NCI-H2171 (cell line): ENCODE data around the gene HSD17B3.
"Not testable (repeated sequence)": the region's sequence is repeated elsewhere in the genome, so short reads cannot be mapped to it uniquely, and the experiment has no call there.

ENCODE experiments used
- DNase-seq: peaks from one replicate; lab custom pipeline; 2025; lab: John Stamatoyannopoulos, UW

HSD17B3 gene

DNA sequence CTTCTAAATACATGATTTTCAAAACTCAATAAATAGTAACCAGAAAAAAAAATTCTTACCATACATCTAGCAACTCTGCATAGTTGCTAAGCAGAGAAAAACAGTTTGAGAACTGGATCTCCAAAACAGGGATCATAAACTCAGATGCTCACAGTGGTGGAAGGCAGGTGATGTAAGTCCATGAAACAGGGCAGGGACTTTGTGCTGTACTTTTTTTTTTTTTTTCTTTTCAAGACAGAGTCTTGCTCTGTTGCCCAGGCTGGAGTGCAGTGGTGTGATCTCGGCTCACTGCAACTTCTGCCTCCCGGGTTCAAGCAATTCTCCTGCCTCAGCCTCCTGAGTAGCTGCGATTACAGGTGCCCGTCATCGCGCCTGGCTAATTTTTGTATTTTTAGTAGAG, 5.0 kb upstream of the HSD17B3 start:
- not testable (repeated sequence) for DNase-seq

DNA sequence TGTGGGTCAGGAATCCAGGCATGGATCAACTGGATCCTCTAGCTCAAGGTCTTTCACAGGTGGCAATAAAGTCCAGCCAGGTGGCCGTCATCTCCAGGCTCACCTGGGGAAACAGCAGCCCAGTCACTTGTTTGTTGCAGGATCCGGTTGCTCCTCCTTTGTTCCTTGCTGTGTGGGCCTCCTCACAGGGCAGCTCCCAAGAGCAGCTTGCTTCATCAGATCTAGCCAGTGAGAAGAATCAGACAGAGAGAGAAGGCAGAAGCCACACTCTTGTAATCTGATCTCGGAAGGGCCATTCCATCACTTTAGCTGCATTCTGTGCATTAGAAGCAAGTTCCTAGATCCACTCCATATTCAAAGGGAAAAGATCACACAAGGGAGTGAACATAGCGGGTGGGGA, 3.2 kb upstream of the HSD17B3 start:
- no peak for DNase-seq

DNA sequence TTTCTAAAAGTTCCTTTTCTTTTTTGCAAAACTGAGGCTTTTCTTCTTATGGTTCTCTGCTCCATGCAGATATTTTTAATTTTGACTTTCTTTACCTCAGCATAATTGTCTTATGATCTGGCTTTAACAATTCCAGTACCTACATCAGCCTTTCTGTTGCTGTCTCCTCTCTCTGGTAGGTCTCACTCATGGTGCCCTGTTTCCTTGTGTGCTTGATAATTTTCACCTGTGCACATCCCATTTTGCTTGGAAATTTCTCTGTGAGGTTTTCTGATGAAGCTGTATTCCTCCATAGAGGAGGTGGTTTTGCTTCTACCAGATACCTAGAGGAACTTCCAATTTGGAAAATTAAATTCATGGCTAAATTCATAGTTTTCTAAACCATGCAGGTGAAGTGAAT, 2.3 kb upstream of the HSD17B3 start:
- no peak for DNase-seq

DNA sequence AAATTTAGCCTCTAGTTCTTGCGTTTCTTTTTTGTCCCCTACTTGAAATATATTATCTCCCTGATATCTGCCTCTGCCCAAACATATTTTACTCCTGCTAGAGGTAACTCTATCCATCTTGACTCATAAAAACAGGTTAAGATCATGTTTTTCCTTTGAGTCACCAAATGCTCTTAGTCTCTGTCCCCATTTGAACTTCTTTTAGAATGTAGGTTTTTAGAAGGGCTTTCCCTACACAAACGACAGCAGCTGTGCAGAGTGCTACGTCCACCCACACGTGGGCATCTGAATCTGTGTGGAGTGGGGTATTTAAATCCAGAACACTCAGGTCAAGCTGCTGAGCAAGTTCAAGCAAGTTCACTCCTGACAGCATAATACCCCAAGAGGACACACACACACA, 2.2 kb downstream of the HSD17B3 start:
- no peak for DNase-seq

DNA sequence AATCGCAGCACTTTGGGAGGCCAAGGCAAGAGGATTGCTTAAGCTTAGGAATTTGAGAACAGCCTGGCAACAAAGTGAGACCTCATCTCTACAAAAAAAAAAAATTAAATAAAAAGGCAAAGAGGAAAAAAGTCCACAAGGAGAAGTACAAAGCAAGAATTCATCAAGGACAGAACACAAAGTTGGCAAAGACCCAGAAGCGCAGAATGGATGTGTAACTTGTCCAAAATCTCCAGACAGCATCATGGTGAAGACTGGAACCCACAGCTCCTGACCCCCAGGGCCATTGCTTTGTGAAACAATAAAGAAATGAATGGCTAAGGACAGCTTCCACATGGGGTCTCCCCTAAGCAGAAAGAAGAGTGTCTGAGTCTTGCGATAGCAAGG, 7.8 kb downstream of the HSD17B3 start:
- no peak for DNase-seq

DNA sequence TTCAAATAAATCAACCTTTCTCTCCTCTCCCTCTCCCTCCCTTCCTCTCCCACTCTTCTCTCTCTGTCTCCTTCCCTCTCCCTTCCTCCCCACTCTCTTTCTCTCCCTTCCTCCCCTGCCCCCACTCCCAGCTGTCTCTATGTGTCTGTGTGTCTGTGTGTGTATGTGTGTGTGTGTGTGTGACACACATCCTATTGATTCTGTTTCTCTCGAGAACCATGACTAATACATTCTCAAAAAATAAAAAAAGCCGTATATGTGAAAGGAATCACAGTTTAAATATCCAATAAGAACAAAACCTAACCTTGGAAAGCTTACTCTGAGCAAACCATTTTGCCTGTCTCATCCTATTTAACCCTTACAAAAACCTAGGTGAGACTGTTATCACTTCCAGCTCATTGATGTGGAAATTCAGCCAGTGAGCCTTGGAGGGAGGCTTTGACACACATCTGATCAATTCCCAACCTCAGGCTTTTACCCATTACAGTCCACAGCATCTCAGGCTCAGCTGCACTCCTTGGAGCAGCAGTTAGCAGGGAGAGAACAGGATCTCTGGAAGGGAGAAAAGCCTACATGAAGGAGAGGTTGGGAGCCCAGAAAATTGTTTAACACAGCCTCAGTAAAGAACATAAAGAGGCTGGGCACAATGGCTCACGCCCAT, 8.3 kb downstream of the HSD17B3 start:
- no peak for DNase-seq

DNA sequence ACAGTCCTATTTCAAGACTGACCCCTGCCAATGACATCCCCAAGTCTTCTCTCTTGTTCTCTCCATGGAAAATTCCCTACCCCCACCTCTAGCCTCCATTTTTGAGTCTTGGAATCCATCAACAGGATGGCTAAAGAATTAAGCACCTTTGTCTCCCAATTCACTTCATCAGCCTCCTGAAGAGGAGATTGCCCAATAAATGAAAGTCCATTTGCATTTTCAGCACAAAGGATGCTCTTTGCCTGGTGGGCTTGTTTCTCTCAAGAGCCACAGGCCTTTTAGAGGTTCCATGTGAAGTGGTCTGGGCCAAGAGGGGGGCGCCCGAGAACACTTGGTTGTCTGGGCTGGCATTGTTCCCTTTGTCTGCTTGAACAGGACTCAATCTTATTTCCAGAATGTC, 12.6 kb downstream of the HSD17B3 start:
- no peak for DNase-seq

DNA sequence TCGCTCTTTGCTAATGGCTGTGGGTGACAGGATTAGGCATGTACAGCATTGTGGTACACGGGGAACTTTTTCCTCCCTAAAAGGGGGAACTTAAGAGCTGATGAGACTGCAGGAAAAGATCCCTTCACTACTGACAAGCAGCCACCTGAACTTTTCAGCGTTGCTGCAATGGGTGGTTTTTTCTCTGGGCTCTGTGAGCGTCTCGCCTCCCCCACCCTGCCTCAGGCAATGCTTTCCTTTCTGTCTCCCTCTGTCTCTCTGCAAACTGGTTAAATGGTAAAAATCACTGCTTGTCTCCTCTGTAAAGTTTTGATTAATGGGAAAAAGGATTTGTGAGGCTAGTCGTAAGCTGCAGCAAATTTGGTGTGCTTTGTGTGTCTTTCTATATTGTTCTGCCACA, 20.3 kb downstream of the HSD17B3 start:
- no peak for DNase-seq

DNA sequence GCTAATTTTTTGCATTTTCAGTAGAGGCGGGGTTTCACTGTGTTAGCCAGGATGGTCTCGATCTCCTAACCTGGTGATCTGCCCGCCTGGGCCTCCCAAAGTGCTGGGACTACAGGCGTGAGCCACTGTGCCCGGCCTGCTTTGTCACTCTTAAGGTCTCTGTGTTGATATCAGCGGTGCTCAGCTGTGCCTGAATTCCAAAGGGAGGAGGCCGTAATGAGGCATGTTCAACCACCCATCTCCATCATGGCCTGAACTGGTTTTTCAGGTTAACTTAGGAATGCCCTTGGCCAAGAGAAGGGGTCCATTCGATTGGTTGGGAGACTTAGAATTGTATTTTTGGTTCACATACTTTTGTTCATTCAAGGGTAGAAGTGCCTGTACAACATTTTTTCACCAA, 22.0 kb downstream of the HSD17B3 start:
- DNase-seq = no peak

DNA sequence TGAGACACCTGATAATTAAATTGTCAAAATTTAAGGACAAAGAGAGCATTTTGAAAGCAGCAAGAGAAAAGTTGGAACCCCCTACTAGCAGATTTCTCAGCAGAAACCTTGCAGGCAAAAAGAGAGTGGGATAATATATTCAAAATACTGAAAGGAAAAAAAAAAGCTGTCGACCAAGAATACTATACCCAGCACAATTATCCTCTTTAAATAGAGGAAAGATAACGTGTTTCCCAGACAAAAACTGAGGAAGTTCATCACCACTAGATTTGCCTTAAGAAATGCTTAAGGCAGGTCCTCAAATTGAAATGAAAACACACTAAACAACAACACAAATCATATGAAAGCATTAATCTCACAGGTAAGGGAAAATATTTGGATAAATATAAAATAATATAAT, 27.0 kb downstream of the HSD17B3 start:
- DNase-seq = no peak

DNA sequence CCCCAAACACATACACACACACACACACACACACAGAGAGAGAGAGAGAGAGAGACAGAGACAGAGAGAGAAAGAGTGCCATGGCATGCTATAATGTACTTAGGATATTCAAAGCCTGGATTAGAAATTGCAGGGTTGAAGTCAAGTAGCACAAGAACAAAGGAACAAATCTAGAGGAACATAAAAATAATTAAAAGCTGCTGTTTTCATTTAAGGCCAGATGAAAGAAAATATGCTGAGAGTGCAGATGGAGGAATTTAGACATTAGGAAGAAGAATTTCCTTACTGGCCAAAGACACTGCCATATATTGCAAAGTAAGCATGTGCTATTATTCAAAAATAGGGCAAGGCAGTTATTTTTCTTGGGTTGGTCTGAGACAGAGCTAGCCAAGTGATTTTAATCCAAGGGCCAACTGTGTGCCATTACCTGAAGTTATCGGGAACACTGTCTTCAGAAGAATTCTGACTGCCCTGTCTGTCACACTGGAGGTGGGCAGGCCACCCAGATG, 31.7 kb downstream of the HSD17B3 start:
- DNase-seq = no peak

DNA sequence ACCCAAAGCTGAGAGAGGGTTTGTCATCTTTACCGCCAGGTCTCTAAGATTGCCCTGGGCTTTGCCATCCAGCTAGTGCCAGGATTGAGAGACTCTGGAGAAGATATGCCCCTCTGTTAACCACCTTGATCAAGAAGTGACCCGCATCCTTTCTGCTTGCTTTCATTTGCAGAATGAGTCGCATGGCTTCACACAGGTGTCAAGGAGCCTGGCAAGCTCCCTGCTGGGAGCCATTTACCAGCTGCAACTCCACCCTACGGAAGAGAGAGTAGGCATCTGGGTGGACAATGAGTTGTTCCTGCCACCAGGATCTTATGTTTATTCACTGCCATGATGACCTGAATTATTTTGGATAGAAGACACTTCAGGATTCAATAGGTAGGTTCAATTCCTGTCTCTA, 43.0 kb downstream of the HSD17B3 start:
- DNase-seq = no peak

DNA sequence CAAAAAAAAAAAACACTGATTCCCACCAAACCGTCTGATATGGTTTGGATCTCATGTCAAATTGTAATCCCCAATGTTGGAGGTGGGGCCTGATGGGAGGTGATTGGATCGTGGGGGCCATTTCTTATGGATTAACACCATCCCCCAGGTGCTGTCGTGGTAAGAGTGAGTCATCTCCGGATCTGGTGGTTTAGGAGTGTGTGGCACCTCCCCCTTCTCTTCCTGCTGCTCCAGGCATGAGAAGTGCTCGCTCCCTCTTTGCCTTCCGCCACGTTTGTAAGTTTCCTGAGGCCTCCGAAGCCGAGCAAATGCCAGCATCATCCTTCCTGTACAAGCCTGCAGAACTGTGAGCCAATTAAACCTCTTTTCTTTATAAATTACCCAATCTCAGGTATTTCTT, 45.2 kb downstream of the HSD17B3 start:
- DNase-seq = no peak

DNA sequence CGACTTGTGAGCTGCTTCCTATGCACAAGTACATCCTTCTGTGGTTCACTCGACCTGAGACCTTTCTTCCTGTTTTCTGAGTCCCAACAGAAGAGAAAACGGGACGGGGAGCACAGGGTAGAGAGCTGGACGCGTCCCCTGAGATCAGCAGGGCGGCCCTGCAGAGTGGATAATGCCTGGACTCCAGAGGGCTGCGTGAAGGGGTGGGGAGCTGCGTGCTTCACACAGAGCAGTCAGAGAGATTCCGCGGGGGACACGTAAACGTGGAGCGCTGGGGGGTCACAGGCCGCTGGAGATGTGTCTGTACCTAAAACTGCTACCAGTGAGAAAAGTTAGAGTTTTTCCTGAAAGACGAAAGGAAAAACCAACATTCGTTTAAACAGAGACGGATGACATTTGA, 46.3 kb downstream of the HSD17B3 start:
- no peak for DNase-seq

DNA sequence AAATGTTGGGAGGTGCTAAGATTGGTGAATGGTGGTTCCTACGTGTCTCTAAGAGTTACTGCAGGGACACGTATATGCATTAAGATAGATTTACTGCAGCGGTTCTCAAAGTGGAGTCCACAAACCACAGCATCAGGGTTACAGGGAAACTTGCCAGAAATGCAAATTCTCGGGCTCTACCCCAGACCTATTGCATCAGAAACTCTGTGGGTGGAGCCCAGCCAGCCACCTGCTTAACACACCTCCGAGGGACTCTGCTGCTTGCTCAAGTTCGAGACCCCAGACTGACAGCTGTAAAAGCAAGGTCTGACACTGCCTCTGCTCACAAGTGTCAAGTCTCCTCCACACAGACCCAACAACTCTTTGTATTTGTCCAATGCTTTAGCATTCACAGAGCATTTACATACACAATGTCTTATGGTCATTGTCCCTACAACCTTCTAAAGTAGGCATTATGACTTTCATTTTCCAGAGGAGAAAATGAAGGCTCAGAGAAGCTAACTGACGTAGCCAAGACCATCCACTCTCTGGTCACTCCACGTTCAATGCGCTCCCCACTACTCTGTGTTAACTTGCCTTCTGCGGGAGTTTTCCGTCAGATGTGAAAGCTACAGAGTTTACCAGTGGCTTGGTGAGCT, 48.8 kb downstream of the HSD17B3 start:
- DNase-seq = no peak

DNA sequence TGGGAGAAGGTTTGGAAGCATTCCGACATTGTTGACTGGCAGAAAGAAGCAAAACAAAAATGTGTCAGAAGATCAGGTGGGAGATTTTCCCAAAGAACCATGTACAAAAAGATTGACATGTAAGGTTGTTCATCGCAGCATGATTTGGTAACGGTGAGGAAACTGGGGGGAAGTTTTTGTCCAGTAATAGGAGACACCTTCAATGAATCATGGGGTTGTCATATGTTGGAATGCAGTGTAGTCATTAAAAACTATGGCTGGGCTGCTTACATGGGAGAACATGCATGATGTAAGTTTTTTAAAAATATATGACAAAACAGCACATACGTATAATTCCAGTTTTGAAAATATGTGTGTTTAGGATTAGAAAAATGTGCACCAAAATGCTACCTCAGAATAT, 50.5 kb downstream of the HSD17B3 start:
- DNase-seq = no peak

DNA sequence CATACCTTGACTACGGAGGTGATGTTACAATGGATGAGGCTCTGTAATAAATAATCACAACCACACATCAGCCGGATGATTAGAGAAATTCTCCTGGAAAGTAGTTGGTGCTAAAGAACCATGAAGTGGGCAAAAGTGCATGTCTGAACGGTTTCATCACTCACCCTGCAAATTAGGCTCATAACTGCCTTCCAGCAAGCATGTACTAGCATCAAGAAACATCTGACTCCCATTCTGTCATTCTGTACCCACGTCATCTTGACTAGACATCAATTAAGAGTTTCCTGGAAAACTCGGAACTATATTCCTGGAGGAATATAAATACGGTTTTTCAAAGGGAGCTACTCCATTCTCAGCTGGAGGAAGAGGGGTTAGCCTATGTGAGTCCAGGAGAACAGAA, 52.2 kb downstream of the HSD17B3 start:
- no peak for DNase-seq

DNA sequence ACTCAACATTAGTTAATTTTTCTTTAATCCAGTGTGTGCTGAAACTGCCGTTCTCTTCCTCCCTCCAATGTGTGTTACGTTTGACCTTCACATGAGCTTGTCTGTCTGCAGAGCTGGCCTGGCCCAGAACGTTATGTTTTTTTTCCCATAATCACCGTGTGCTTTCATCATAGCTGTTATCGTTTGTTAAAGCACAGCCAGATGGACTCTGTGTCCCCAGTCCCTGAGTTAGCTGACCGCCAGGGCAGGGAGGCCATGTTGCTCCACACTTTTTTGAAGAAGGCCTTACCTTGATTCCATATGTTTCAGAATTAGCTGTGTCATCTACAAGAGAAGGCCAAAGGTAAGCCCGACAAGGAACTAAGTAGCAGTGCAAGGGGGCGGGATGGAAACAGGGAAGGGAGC, 55.7 kb downstream of the HSD17B3 start:
- no peak for DNase-seq

DNA sequence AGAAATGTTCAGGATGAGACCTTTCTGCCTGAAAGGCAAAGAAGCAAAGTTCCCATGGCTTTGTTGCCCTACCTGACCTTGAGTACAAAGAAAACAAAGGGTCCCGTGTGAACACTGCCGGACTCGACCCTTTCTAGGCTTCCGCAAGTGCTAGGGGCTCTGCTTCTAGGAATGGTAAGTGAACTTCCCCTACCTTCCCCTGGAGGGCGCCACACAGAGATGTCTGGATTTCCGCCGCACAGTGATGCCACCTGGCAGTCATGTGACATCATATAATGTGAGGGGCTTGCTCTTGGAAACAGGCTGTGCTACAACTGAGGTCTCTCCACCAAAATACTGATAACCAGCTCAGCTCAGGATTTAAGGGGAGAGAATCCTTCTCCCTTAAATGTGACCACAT, 56.6 kb downstream of the HSD17B3 start:
- no peak for DNase-seq

DNA sequence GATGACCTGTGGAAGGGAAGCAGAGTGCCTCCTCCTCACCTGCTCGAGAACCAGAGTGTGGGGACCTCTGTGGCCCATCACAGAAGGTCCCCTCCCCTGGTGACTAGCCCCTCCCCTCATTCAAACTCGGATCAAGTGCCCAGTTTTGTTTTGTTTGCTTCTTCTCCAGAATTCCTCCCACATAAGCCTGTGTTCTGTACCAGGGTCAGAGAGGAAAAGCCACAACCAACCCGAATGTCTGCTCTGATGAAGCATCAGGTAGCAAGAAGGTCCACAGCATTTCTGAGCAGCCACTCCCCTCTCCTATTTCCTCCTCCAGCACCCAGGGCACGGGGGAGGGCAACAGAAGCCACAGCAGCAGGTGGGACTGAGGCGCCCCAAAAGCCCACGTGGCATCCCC, 58.2 kb downstream of the HSD17B3 start:
- DNase-seq = no peak

DNA sequence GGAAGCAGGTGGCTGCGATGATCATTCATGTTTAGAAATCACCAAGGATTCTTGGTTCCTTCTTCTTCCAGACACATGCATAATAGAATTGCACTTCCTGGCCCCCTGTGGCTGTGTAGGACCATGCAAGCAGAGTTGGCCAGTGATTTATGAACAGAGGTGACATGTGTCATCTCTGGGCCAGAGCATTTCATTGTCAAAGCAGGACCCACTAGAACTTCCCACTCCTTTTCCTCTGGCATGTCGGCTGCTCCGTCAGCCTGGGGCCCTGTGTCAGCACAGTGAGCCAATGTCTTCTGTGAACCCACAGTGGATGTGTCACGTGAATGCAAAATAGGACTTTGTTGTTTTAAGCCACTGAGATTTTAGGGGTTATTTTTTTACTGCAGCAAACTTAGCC, 59.2 kb downstream of the HSD17B3 start:
- DNase-seq = no peak

DNA sequence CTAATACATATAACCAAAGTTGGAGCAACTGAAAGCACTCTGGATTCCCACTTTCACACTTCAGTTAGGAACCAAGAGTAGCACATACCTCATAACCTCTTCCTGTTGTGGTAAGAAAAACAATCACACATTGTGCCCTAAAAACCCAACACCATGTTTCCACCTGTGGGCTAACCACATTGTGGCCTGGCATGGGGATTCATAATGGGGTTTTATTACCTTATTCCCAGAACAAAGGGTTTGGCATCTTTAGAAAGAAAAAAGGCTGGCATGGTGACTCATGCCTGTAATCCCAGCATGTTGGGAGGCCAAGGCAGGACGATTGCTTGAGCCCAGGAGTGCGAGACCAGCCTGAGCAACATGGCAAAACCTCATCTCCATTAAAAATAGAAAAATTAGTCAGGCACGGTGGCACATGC, 60.6 kb downstream of the HSD17B3 start:
- DNase-seq = no peak

DNA sequence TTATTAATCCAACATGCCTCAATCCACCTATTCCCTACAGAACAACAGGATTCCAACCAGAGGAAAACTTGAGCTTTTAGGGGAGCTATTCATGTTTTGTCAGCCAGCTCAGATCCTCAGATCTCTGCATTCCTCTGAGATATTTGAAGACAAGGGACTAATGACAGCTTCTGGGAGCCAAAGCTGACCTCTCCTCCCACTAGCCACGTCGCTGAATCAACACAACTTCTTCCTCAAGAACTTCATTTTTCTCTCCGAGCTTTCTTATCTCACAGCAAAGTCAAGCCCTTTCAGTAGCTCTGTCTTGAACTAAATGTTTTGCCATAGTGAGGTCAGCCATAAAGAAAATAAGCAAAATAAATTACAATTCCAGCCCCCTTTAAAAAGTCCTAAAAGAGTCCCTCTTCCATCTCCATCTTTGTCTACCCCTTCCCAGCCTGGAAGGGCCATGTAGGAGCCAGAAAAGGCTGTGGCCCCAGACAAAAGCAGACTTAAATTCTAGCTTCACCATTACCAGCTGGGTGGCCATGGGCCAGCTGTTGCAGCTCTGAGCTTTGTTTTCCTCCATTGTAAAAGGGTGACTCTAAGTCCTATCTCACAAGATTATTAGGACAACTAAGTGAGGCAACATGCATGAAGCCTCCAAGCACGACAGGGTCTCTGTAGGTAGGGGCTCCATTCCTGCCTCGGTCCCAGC, 65.0 kb downstream of the HSD17B3 start:
- no peak for DNase-seq
